ACHN (cell line): ENCODE results near the gene NINJ1.

Experiments
- DNase-seq: peaks from one replicate; pipeline ENCODE4 v3.0.0-alpha.2; 2015
- in situ Hi-C: cut with HindIII; loops from 2 replicates; pipeline ENCODE4 v1.10.0; 2017; ENCODE audit warnings: low sequenced_read_pairs, low pct_ligation_motif_present, low pct_unique_long_range_greater_than_20kb

The NINJ1 gene

DNA sequence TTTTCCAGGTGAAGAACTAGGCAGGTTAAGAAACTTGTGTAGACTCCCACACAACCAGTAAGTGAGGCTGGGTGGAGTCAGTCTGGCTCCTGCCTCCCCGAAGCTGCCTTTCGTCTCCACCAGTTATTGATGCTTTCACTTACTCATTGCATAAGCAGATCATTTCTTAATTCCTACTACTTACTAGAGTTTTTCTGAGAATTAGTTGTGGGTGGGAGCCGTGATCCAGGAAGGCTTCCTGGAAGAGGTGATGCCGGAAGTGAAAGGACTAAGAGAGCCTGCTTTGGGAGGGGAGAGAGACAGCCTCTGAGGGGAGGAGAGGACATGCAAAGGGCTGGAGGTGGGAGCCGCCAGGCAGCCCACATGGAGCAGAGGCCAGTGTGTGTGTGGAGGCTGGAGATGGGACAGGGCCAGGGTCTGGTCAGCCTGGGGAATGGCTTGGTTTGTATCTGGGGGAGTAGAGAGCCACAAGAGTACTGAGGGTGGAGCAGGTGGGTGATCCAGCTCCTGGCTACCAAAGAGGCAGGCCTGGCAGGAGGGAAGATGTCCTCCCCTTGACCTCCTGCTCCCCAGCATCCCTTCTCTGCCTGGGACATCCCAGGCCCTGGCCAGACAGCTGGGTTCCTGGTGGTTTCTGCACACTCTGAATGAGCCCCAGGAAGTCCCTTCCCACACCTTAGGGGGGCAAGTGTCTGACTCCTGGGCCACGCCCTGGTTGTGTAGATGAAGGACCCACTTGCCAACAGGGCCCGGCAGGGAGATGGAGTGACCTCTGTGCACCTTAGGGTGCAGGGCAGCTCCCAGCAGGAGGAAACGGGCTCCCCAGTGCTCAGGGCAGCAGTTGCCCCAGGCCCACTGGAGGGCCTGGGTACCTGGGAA is 50.2 kb downstream of the NINJ1 start:
- no peak for DNase-seq
- in situ Hi-C loops, result no loop called here

DNA sequence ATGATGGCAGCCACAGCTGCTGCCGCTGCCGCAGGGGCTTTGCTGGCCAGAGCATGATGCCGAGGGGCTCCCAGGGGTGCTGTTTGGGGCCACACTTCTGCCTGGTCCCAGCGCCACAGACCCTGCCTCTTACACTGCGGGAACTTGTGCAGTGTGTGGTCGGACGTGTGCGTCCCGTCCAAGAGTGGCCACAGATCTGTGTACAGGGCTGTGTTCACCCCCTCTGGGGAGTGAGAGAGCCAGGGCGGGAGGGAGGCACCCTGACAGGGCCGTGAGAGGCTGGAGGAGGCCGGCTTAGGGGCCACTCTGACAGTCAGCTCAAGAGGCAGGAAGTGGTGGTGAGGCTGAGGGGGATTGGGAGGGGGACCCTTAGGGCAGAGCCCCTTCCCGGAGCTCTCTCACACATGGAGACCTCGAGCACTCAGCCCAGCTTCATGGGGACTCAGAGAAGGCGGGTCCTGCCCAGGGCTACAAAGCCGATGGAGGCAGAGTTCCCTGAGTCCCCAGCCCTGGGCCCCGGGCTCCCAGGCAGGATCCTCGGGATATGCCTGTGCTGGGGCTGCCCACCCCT is 51.1 kb downstream of the NINJ1 start:
- no peak for DNase-seq
- in situ Hi-C loops, result no loop called here

DNA sequence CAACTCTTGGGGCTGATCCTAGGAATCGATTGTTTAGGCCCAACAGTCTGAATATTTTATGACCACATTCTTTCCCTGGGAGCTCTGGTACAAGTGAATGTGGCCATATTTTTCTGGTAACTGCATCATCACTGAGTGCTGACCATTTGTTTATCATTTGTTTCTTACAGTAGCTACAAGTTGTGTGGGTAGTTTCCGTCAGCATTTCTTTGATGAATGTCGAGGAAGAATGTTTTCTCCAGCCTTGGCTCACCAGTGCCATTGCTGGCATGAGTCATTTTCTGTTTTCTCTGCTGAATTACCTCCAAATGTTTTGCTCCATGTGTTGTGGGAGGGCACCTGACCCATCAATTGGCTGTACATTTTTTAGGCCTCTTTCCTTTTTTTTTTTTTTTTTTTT is 52.1 kb downstream of the NINJ1 start:
- no peak for DNase-seq
- in situ Hi-C loops, result no loop called here

DNA sequence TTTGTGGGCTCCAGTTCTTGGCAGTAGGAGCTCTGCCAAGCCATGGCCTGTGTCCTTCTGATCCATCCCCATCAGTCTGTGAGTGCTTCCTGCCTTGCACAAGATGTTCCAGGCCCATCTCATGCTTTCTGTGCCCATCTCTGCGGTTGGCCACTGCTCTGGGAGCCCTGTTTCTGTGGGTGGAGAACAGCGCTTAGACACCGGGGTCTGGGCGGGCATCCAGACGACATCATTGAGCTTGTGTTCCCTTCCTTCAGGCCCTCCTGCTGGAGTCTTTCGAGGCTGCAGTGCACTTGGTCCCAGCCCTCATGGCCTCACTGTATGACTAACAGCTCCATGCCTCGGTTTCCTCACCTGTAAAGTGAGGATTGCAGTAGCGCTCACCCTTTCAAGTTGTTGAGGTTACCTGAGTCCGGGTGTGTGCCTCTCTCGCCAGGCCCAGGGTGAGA is 52.9 kb downstream of the NINJ1 start:
- in situ Hi-C loops, result no loop called here
- DNase-seq, result no peak

DNA sequence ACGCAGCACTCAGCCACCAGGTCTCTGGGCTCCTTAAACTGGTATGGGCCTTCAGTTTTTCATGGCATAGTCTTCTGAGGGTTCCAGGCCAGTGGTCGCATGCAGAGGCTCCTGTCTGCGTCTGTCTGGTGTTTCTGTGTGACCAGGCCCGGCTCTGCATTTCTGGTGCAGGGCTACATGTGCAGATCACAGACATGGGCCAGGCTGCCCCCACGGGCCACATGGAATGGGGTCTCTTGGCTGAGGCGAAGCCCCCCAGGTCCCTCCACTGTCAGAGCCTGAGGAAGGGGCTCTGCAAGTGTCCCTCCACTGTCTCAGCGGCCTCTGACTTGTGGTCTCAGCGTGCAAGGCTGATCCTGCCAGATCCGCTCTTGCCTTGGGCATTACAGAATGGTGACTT is 53.6 kb downstream of the NINJ1 start:
- in situ Hi-C loops, result no loop called here
- DNase-seq, result no peak

DNA sequence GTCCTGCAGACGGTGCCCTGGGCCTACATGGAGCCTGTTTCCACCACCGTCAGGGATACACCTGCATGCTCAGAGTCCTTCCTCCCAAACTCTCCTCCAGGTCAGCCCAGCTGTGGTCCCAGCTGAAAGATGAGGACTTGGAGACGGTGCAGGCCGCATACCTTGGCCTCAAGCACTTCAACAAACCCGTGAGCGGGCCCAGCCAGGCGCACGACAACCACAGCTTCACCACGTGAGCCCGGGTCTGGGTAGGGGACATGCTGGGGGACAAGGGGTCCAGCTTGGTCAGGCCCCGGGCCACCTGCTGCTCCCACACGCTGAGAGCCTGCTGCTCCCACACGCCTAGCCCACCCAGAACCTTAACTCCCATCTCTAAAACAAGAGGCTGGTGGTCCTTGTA is 54.7 kb downstream of the NINJ1 start:
- in situ Hi-C loops, result no loop called here
- no peak for DNase-seq

DNA sequence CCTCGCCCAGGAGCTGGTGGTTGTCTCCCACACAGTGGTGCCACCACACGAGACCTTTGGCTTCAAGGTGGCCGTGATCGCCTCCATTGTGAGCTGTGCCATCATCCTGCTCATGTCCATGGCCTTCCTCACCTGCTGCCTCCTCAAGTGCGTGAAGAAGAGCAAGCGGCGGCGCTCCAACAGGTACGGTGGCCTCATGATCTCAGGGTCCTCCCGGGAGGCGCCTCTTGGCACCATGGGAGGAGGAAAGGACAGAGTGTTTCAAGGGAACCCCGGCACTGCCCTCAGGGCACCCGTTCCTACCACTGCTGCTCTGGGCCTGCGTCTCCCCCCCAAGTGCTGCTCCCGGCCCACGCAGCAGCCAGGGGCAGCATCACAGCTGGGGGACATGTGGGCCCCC is 56.2 kb downstream of the NINJ1 start:
- in situ Hi-C loops, result no loop called here
- DNase-seq, result no peak

DNA sequence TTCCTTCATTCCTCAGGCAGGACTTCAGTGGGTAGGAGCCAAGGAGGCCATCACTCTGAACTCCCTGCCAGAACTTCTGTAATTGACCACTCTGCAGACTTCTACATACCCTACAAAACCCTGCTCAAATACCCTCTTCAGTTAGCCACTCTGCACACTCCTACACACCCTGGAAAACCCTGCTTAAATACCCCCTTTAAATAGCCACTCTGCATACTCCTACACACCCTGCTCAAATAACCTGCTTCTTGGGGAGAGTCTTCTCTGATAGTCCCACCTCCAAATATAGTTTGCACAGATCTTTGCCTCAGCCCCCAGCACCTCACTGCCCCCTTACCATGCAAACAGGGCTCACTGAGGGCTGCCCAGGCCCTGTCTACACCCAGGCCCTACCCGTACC is 56.7 kb downstream of the NINJ1 start:
- no peak for DNase-seq
- in situ Hi-C loops, result no loop called here

DNA sequence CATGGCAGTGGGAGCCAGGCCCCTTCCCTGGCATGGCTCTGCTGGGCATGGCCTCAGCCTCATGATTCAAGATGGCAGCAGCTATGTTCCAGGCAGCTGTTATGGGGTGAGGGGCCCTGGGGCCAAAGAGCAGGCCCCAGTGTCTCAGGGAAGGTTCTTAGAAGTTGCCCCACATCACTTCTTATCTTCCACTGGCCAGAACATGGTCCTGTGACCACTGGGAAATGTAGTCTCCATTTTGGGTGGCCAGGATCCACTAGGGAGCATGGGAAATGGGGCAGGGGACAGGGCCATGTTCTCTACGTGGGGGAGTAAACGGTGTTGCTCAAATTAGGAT is 57.3 kb downstream of the NINJ1 start:
- no peak for DNase-seq
- in situ Hi-C loops, result no loop called here

DNA sequence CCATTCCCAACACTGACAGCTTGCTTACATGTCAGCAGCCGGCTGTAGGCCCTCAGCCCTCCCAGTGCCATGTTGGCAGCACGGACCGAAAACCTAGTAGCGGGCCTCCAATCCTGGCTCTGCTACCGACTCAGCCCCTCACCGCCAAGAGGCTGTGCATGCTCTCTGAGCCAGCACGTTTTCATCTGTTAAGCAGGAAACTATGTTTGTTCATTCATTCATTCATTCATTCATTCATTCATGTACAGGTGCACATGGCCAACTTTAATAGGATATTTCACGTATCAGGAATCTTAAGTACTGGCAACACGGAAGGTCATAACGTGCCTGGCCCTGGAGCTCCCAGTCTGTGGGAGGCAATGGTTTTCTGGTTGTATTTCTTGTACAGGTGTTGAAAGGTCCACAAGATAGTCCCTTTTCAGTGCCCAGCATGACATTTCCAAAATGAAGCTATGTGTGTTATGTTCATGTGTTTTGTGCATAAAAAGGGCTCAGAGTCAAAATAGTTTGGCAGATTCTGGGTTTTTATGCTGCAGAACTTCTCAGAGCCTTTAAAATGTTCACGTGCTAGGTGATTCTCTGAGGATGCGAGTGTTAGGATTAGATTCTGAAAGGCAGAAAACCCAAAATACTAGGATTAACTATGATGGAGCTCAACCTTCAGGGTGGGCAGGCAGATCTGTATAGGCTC is 57.8 kb downstream of the NINJ1 start:
- in situ Hi-C loops, result no loop called here
- DNase-seq, result no peak

DNA sequence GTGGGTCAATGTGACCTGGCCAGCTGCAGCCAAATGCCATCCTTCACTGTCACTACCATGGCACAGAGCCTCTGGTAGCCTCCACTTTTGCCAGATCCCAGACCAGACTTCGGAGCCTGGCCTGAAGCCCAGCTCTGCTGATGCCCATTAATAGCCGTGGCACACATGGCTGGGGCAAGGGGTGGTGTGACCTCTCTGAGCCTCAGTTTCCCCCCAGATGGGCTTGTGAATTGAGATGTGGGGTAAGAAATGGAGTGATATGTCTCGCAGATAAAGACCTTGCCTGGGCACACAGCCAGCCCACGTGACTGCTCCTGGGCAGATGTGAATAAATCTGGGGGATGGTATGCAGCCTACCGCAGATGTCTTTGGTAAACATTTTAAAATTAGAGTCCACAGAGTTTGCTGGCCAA is 61.7 kb downstream of the NINJ1 start:
- in situ Hi-C loops, result no loop called here
- DNase-seq, result no peak
